Peyer's patch (tissue), 4 donors: ENCODE data around the gene LYZL1. TPM values are rescaled to one million over a fixed set of nuclear protein-coding genes. Genes with fewer than 3 reads are reported as not detected.

ENCODE experiments used
- DNase-seq, 3 donors: peaks; one replicate each; pipeline ENCODE4 v3.0.0-alpha.2; 2017 to 2019
- H3K27ac ChIP-seq, 4 donors: fragments of 200-600 bp; sonication (generic); one replicate each; pipeline ENCODE4 v1.5.1; 2016 to 2019
- H3K27me3 ChIP-seq, 2 donors: fragments of 200-600 bp; sonication (generic); one replicate each; pipeline ENCODE4 v1.5.1; 2019
- H3K36me3 ChIP-seq, 3 donors: fragments of 200-600 bp; sonication (generic); one replicate each; pipeline ENCODE4 v1.5.1; 2016 to 2019
- H3K4me1 ChIP-seq, 4 donors: fragments of 200-600 bp; sonication (generic); one replicate each; pipeline ENCODE4 v1.5.1; 2016 to 2019
- H3K4me3 ChIP-seq, 4 donors: fragments of 200-600 bp; sonication (generic); 1 replicate in 3 of 4; 2 replicates in 1 of 4; pipeline ENCODE4 v1.5.1; 2016 to 2019; ENCODE audit warnings: mild to moderate bottlenecking in 1 of 4
- H3K9me3 ChIP-seq, 4 donors: fragments of 200-600 bp; sonication (generic); one replicate each; pipeline ENCODE4 v1.5.1; 2016 to 2019; ENCODE audit warnings: mild to moderate bottlenecking in 1 of 4
- CTCF ChIP-seq, 6 experiments: fragments of 450-650 bp in 4 of 6; fragments of 200-600 bp in 2 of 6; sonication (generic) in 1 of 6; IDR thresholded peaks; one replicate each; pipeline ENCODE4 v1.5.1; 2017 to 2019; ENCODE audit warnings: antibody characterized with exemption in 6 of 6, mild to moderate bottlenecking in 3 of 6, moderate library complexity in 1 of 6
- POLR2A ChIP-seq, 2 donors: fragments of 450-650 bp; IDR thresholded peaks; one replicate each; pipeline ENCODE4 v1.5.1; 2017; ENCODE audit warnings: antibody characterized with exemption in 2 of 2, mild to moderate bottlenecking in 2 of 2, moderate library complexity in 2 of 2
- total RNA-seq, 4 donors: library from RNA; depleted of rRNA; stranded (reverse); fragments of >200 nt; gene quantifications; one replicate each; pipeline ENCODE4 v1.1.0, GENCODE V29; 2016

LYZL1 gene
- total RNA-seq, 4 donors from 2014 or later: not detected

GRCh38 chr10:29252811-29253689 lies 35.8 kb upstream of the LYZL1 start:
- no peak for DNase-seq
- Histone ChIP-seq H3K27me3 (no peaks in the 10 kb centered on the region), H3K4me3 (no peak overlapping the region), H3K27ac (no peak overlapping the region), H3K9me3 (no peaks in the 10 kb centered on the region), H3K4me1 (no peaks in the 10 kb centered on the region), H3K36me3 (no peaks in the 10 kb centered on the region)
- TF ChIP-seq POLR2A (IDR thresholded peaks at IDR 0.05): no peak
- no peak for TF ChIP-seq CTCF (IDR thresholded peaks at IDR 0.05)

- H3K27ac ChIP-seq: no peak overlapping the region
- DNase-seq: no peak
- no peaks in the 10 kb centered on the region for H3K27me3 ChIP-seq
- H3K4me1 ChIP-seq: no peaks in the 10 kb centered on the region
- TF ChIP-seq POLR2A (IDR thresholded peaks at IDR 0.05) (no peak), CTCF (IDR thresholded peaks at IDR 0.05) (no peak)
- no peaks in the 10 kb centered on the region for H3K36me3 ChIP-seq
- H3K9me3 ChIP-seq: no peaks in the 10 kb centered on the region
- no peak overlapping the region for H3K4me3 ChIP-seq
Measured at GRCh38 chr10:29253690-29254029, 35.2 kb upstream of the LYZL1 start.

- H3K27me3 ChIP-seq: no peaks in the 10 kb centered on the region
- no peak for DNase-seq
- no peaks in the 10 kb centered on the region for H3K9me3 ChIP-seq
- no peak overlapping the region for H3K27ac ChIP-seq
- TF ChIP-seq CTCF (IDR thresholded peaks at IDR 0.05): no peak
- TF ChIP-seq POLR2A (IDR thresholded peaks at IDR 0.05): no peak
- no peaks in the 10 kb centered on the region for H3K4me1 ChIP-seq
- no peaks in the 10 kb centered on the region for H3K36me3 ChIP-seq
- no peak overlapping the region for H3K4me3 ChIP-seq
Measured at GRCh38 chr10:29254123-29255046, 34.5 kb upstream of the LYZL1 start.

DNA sequence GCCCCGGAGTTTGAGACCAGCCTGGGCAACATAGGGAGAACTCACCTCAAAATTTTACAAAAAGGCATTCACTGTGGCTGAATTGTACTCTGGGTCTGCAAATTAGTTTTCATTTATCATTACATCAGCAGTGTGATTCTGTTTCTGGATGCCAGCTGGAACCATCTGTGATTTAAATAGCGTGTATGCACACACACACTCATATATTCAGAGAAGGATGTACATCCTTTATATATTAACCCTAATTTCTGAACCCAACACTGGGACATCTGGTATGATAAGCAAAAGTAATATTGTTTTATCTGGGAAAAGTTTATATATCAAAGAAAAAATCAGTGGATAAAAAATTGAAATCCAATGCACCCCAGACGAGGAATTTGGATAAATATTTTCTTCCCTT lies 33.8 kb upstream of the LYZL1 start:
- no peak for TF ChIP-seq CTCF (IDR thresholded peaks at IDR 0.05)
- TF ChIP-seq POLR2A (IDR thresholded peaks at IDR 0.05): no peak
- DNase-seq: no peak
- no peak overlapping the region for H3K27ac ChIP-seq
- no peak overlapping the region for H3K4me3 ChIP-seq
- no peaks in the 10 kb centered on the region for H3K36me3 ChIP-seq
- no peaks in the 10 kb centered on the region for H3K27me3 ChIP-seq
- H3K4me1 ChIP-seq: no peaks in the 10 kb centered on the region
- no peaks in the 10 kb centered on the region for H3K9me3 ChIP-seq

- H3K4me3 ChIP-seq: no peak overlapping the region
- H3K4me1 ChIP-seq: no peaks in the 10 kb centered on the region
- no peaks in the 10 kb centered on the region for H3K36me3 ChIP-seq
- no peaks in the 10 kb centered on the region for H3K27me3 ChIP-seq
- TF ChIP-seq POLR2A (IDR thresholded peaks at IDR 0.05) (no peak), CTCF (IDR thresholded peaks at IDR 0.05) (no peak)
- no peak for DNase-seq
- H3K9me3 ChIP-seq: no peaks in the 10 kb centered on the region
- no peak overlapping the region for H3K27ac ChIP-seq
Measured at GRCh38 chr10:29256019-29256418, 32.9 kb upstream of the LYZL1 start.
